Left hindlimb (tissue), 1 donor: Measurements from ENCODE around the gene FKBP9.
A peak's percentile ranks its signal among the peaks of the same experiment; 100 is the strongest.
"Not testable (repeated sequence)": the region's sequence is repeated elsewhere in the genome, so short reads cannot be mapped to it uniquely, and the experiment has no call there.

Source experiments
- DNase-seq: peaks from one replicate; pipeline ENCODE4 v3.0.0-alpha.2; 2018

FKBP9 gene

GRCh38 chr7:32957326-32958045 is at the start of gene FKBP9:
FKBP9 (plus strand) TSS chr7:32957440; CDS start chr7:32957574, 134 bp downstream.
- peak; percentile 94 for DNase-seq

- no peak for DNase-seq
These were observed 47.0 kb upstream of the FKBP9 start for GRCh38 chr7:32910195-32910594.

- no peak for DNase-seq
These were observed 43.1 kb upstream of the FKBP9 start for GRCh38 chr7:32914184-32914583.

- DNase-seq: no peak
These were observed 42.2 kb upstream of the FKBP9 start for GRCh38 chr7:32915041-32915536.

GRCh38 chr7:32916006-32916405 is 41.2 kb upstream of the FKBP9 start:
- DNase-seq: no peak

GRCh38 chr7:32916994-32917393 is 40.2 kb upstream of the FKBP9 start:
- DNase-seq: not testable (repeated sequence)

- DNase-seq: no peak
These were observed 35.3 kb upstream of the FKBP9 start for GRCh38 chr7:32921896-32922295.

- no peak for DNase-seq
These were observed 28.4 kb upstream of the FKBP9 start for GRCh38 chr7:32928785-32929298.

- DNase-seq: no peak
These were observed 27.7 kb upstream of the FKBP9 start for GRCh38 chr7:32929430-32930143.

- DNase-seq: no peak
These were observed 26.9 kb upstream of the FKBP9 start for GRCh38 chr7:32930378-32930777.

- DNase-seq: no peak
These were observed 21.7 kb upstream of the FKBP9 start for GRCh38 chr7:32935558-32935957.

- no peak for DNase-seq
These were observed 20.6 kb upstream of the FKBP9 start for GRCh38 chr7:32936689-32937088.

GRCh38 chr7:32937344-32938174 is 19.7 kb upstream of the FKBP9 start:
- DNase-seq: peak; percentile 38

- DNase-seq: no peak
These were observed 16.1 kb upstream of the FKBP9 start for GRCh38 chr7:32941181-32941580.

GRCh38 chr7:32941681-32942414 is 15.4 kb upstream of the FKBP9 start:
- DNase-seq: no peak

- DNase-seq: peak; percentile 86
These were observed 14.6 kb upstream of the FKBP9 start for GRCh38 chr7:32942415-32943251.

- DNase-seq: no peak
These were observed 13.8 kb upstream of the FKBP9 start for GRCh38 chr7:32943252-32944030.

GRCh38 chr7:32947420-32947983 is 9.7 kb upstream of the FKBP9 start:
- DNase-seq: no peak

- DNase-seq: no peak
These were observed 9.0 kb upstream of the FKBP9 start for GRCh38 chr7:32948202-32948601.

- DNase-seq: no peak
These were observed 4.4 kb upstream of the FKBP9 start for GRCh38 chr7:32952876-32953275.
